Peyer's patch (tissue), 4 donors: Measurements from ENCODE around the gene BGN. TPM values are rescaled to one million over a fixed set of nuclear protein-coding genes. Genes with fewer than 3 reads are reported as not detected.

Experiments
- DNase-seq, 3 donors: peaks; one replicate each; pipeline ENCODE4 v3.0.0-alpha.2; 2017 to 2019
- H3K27ac ChIP-seq, 4 donors: fragments of 200-600 bp; sonication (generic); one replicate each; pipeline ENCODE4 v1.5.1; 2016 to 2019
- H3K27me3 ChIP-seq, 2 donors: fragments of 200-600 bp; sonication (generic); one replicate each; pipeline ENCODE4 v1.5.1; 2019
- H3K36me3 ChIP-seq, 3 donors: fragments of 200-600 bp; sonication (generic); one replicate each; pipeline ENCODE4 v1.5.1; 2016 to 2019
- H3K4me1 ChIP-seq, 4 donors: fragments of 200-600 bp; sonication (generic); one replicate each; pipeline ENCODE4 v1.5.1; 2016 to 2019
- H3K4me3 ChIP-seq, 4 donors: fragments of 200-600 bp; sonication (generic); 1 replicate in 3 of 4; 2 replicates in 1 of 4; pipeline ENCODE4 v1.5.1; 2016 to 2019; ENCODE audit warnings: mild to moderate bottlenecking in 1 of 4
- H3K9me3 ChIP-seq, 4 donors: fragments of 200-600 bp; sonication (generic); one replicate each; pipeline ENCODE4 v1.5.1; 2016 to 2019; ENCODE audit warnings: mild to moderate bottlenecking in 1 of 4
- POLR2A ChIP-seq, 2 donors: fragments of 450-650 bp; IDR thresholded peaks; one replicate each; pipeline ENCODE4 v1.5.1; 2017; ENCODE audit warnings: antibody characterized with exemption in 2 of 2, mild to moderate bottlenecking in 2 of 2, moderate library complexity in 2 of 2
- total RNA-seq, 4 donors: library from RNA; depleted of rRNA; stranded (reverse); fragments of >200 nt; gene quantifications; one replicate each; pipeline ENCODE4 v1.1.0, GENCODE V29; 2016
- TF ChIP-seq, protein P1 (sequence below), 6 experiments: fragments of 450-650 bp in 4 of 6; fragments of 200-600 bp in 2 of 6; sonication (generic) in 1 of 6; IDR thresholded peaks; one replicate each; pipeline ENCODE4 v1.5.1; 2017 to 2019; ENCODE audit warnings: antibody characterized with exemption in 6 of 6, mild to moderate bottlenecking in 3 of 6, moderate library complexity in 1 of 6

Gene BGN
- total RNA-seq, 4 donors from 2014 or later, result 2.5 to 28.9 (median 11.7) TPM

DNA sequence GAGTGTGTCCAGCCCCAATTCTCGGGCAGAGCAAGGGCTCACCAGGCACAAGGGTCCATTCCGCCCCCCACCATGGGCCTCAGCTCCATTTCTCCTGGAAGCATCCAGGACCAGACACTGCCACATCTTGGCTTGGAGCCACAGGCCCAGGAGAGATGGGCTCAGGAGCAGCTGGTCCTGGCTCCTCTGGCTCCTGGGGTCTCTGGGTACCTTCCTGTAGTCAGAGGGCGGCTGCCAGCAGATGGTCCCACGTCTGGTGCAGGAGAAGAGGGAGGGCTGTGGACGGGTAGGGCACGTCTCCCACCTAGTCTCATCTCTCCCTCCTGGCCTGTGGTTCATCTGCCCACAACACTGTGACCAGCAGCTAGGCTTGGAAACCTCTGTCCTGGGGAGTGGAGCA lies 30.7 kb downstream of the BGN start:
- no peak overlapping the region for H3K27ac ChIP-seq
- DNase-seq, result no peak

DNA sequence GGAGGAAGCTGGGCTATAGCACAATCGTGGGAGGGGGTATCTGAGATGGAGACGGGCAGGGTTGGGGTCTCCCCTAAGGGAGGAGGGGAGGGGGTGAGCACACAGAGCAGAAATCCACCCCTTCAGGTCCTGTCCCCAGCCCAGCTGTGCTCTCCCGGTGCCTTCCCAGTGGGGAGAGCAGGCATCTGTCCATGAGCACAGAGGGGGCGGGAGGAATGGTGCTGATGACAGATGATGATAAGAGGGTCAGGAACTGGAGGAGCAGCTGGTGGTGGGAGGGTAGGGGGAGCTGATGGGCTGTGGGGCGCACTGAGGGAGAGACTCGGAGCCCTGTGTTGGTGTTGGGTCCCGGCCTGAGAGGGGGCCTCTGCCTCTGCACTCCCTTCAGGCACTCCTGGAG lies 31.3 kb downstream of the BGN start:
- no peak overlapping the region for H3K4me3 ChIP-seq
- TF ChIP-seq, protein P1, sequence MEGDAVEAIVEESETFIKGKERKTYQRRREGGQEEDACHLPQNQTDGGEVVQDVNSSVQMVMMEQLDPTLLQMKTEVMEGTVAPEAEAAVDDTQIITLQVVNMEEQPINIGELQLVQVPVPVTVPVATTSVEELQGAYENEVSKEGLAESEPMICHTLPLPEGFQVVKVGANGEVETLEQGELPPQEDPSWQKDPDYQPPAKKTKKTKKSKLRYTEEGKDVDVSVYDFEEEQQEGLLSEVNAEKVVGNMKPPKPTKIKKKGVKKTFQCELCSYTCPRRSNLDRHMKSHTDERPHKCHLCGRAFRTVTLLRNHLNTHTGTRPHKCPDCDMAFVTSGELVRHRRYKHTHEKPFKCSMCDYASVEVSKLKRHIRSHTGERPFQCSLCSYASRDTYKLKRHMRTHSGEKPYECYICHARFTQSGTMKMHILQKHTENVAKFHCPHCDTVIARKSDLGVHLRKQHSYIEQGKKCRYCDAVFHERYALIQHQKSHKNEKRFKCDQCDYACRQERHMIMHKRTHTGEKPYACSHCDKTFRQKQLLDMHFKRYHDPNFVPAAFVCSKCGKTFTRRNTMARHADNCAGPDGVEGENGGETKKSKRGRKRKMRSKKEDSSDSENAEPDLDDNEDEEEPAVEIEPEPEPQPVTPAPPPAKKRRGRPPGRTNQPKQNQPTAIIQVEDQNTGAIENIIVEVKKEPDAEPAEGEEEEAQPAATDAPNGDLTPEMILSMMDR (IDR thresholded peaks at IDR 0.05), result no peak
- TF ChIP-seq POLR2A (IDR thresholded peaks at IDR 0.05), result no peak
- no peaks in the 10 kb centered on the region for H3K36me3 ChIP-seq
- H3K27ac ChIP-seq, result no peak overlapping the region
- no peaks in the 10 kb centered on the region for H3K9me3 ChIP-seq
- no peak for DNase-seq
- H3K4me1 ChIP-seq, result no peaks in the 10 kb centered on the region
- no peaks in the 10 kb centered on the region for H3K27me3 ChIP-seq

More for the DNA sequence above, 30.7 kb downstream of the BGN start:
- H3K4me3 ChIP-seq, result no peak overlapping the region
- H3K36me3 ChIP-seq, result no peaks in the 10 kb centered on the region
- TF ChIP-seq, protein P1 (IDR thresholded peaks at IDR 0.05), result no peak
- no peak for TF ChIP-seq POLR2A (IDR thresholded peaks at IDR 0.05)
- no peaks in the 10 kb centered on the region for H3K27me3 ChIP-seq
- no peaks in the 10 kb centered on the region for H3K9me3 ChIP-seq
- no peaks in the 10 kb centered on the region for H3K4me1 ChIP-seq

DNA sequence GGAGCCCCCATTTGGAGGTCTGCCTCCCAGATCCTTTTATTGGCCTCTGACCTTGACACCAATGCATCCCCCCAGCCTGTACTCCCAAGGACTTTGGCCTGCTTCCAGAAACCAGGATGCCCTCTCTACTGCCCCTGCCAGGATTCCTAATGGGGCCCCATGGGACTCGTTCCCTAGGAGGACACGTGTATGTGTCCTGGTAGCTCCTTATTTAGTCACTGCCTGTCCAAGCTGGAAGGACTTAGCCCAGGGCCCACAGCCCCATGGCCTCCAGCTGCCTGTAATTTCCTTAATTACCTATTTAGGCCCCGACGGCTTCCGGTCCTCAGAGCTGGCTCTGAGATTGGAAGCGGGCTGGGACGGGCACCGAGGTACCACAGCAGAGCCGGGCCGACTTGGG lies 32.0 kb downstream of the BGN start:
- DNase-seq, result no peak
- H3K27ac ChIP-seq, result no peak overlapping the region
- TF ChIP-seq POLR2A (IDR thresholded peaks at IDR 0.05), result no peak
- TF ChIP-seq, protein P1 (IDR thresholded peaks at IDR 0.05), result no peak

DNA sequence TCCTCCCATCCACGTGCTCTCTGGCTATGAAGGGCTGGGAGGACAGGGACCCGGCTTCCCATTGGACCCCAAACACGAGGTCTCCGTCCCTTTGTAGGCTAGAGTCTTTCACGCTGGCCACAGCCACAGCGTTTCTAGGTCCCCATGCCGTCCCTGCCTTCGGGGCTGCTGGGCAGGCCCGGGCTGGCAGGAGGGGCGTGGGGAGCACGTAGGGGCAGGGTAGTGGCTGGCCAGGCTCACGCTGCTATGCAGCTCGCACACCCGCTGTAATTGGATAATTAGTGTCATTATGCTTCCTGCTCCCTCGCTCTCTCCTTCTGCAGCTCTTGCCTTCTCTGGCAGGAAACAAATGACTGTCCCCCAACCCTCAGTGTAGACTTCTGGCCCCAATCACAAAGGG lies 32.4 kb downstream of the BGN start:
- Histone ChIP-seq H3K4me1 (no peaks in the 10 kb centered on the region), H3K4me3 (no peak overlapping the region), H3K27ac (no peak overlapping the region), H3K9me3 (no peaks in the 10 kb centered on the region), H3K36me3 (no peaks in the 10 kb centered on the region), H3K27me3 (no peaks in the 10 kb centered on the region)
- TF ChIP-seq POLR2A (IDR thresholded peaks at IDR 0.05), result no peak
- TF ChIP-seq, protein P1 (IDR thresholded peaks at IDR 0.05), result no peak
- no peak for DNase-seq

More for the DNA sequence above, 32.0 kb downstream of the BGN start:
- H3K4me1 ChIP-seq, result no peaks in the 10 kb centered on the region
- H3K27me3 ChIP-seq, result no peaks in the 10 kb centered on the region
- no peaks in the 10 kb centered on the region for H3K9me3 ChIP-seq
- H3K36me3 ChIP-seq, result no peaks in the 10 kb centered on the region
- H3K4me3 ChIP-seq, result no peak overlapping the region

DNA sequence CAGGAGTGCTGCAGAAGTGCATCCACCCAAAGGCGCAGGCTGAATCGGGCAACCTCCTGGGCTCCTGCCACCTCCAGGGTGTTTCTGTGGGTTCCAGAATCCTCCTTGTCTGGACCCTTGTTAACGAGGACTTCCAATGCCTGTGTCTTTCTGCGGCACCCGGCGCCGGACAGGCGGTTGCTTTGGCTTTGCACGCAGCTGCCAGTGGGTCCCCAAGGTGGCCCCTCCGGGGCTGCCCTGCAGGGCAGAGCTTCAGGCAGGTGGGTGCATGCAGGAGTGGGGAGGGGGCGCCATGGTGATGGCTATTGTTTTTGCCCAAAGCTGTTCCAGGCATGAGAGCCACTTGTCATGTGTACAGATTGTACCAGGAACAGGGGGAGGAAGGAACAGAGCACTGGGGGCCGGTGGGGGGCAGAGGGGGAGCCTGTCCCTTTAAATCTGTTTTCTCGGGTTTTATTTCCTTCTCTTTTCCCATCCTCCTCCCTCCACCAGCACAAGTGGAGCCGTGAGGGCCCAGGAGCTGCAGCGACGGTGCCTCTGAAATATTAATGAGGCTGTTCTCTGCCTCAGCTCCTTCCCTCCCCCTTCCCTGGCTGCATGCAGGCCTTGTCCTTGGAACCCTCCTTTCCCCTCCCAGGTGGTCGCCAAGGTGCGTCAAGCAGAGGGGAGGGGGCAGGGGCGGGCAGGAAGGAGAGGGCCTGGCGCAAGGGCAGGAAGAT lies 35.8 kb downstream of the BGN start:
- Histone ChIP-seq H3K27ac (no peak overlapping the region), H3K36me3 (no peaks in the 10 kb centered on the region), H3K9me3 (no peaks in the 10 kb centered on the region), H3K27me3 (no peaks in the 10 kb centered on the region), H3K4me1 (no peaks in the 10 kb centered on the region), H3K4me3 (no peak overlapping the region)
- TF ChIP-seq POLR2A (IDR thresholded peaks at IDR 0.05), result no peak
- TF ChIP-seq, protein P1 (IDR thresholded peaks at IDR 0.05), result no peak
- no peak for DNase-seq
